22Rv1 (cell line): Measurements from ENCODE around the gene XPNPEP1.

Source experiments
- CTCF ChIP-seq: fragments of 450-650 bp; IDR thresholded peaks from 2 replicates; pipeline ENCODE4 v1.5.1; 2017; ENCODE audit warnings: mild to moderate bottlenecking
- ZFX ChIP-seq: fragments of 450-650 bp; IDR thresholded peaks from 2 replicates; pipeline ENCODE4 v1.6.1; 2017; ENCODE audit warnings: antibody characterized with exemption, borderline replicate concordance

- TF ChIP-seq ZFX, result no peak
- TF ChIP-seq CTCF, result no peak
These were observed 5.2 kb upstream of the XPNPEP1 start for GRCh38 chr10:109928475-109928891.
